ENCODE data around the gene PODXL2. TPM values are rescaled to one million over a fixed set of nuclear protein-coding genes. Genes with fewer than 3 reads are reported as not detected.

Gene PODXL2
- total RNA-seq, 1 donor from 2014 or later, result 182 TPM

DNA sequence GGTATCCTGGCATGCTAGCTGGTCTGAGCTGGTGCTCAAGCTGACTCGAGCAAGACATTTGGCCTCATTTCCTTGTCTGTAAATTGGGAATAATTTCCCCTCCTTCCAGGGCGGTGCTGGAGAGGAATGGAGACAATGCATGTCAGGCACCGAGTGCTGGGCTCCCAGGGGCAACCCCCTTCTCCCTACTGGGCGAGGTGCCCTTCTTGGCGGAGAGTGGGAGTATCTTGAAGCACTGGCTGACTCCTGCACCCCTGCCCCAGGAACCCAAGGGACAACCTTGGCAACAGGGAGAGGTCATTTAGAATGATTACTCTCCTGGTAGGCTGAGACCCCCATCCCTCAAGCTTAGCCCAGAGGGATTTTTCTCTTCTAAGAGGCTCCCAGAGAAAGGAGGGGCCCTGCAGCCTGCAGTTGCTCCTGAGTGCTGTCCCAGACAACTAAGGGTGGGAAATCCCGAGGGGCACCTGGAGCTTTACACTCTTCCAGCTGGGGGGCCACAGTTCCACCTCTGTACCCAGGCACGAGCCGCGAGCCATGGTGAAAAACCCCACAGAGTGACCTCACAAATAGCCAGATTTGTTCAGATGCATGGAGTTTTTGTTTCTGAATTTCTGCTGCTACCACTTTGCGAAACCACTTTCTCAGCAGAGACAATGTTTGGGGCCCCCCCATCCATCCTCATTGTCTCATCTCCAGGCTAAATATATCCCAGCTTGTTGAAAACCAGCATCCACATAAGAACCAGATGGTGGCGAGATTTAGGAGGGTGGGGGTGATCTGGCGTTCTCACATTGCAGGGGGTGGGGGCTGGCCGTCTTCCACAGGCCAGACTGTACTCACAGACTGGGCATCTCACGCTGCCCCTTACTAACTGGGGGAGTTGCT is 88.6 kb downstream of the PODXL2 start:
- DNase-seq (ENCODE audit: low spot score in 2 of 2), result no peak
- FAIRE-seq, result no peak

DNA sequence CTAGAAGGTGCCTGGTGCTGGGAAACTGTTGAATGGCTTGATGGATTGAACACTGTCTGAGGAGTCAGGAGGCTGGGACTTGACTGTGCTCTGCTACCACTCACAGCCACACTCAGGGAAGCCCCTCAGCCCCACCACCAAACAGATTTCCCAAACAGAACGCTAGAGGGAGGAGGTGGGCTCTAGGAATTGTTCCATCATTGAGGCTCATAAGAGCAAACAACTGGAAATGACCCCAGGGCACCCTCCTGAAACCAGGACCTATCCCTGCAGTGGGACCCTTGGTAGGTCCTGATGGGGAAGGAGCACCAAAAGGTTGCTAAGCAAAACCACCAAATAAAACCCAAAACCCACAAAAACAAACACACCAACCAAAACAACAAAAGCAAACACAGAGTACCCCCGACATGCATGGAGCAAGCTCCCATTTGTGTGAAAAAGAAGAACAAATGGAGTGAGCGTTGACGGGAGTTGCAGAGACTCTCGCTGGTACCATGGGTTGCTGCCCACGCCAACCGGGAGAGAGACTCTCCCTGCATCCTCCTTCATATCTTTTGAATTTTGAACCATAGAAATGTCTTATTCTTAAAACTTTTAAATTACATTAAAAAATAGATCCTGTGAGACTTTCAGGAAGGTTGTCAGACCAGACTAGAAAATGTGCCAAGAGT is 89.4 kb downstream of the PODXL2 start:
- FAIRE-seq (no peak), DNase-seq (ENCODE audit: low spot score in 2 of 2) (no peak)

DNA sequence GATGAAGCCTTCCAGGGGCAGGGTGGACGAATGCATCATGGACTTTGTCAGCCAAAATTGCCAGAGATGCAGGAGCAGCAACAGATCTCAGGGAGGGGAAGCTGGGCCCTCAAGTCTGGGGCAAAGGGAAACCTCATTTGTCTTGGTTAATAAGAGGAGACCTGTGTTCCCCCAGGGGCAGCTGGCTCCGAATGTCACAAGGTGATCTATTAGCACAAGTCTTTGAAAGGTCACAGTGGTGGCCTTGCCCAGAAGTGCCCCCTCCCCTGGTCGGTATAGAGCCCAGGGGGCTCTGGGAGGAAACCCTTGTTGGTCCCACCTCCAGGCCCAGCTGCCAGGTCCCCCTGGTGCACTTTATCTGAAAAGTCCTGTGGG is 89.9 kb downstream of the PODXL2 start:
- DNase-seq (ENCODE audit: low spot score in 2 of 2) (no peak), FAIRE-seq (no peak)

DNA sequence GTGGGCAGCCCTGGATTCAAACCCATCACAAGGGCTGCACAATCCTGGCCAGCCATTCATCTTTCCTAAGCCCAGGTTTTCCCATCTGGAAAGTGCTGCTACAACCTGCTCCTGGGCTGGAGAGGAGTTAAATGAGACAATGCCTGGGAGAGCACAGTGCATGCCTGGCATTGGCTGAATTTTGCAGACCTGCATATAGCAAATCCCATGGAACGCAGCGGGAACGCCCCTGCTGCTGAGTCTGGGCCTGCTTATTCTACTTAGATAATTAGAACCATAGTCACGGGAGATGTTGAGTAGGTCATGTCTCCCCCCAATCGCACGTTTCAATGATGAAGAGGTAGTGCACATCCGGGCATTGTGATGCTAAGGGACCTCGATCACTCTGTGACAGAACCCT is 90.4 kb downstream of the PODXL2 start:
- FAIRE-seq, result no peak
- no peak for DNase-seq (ENCODE audit: low spot score in 2 of 2)

DNA sequence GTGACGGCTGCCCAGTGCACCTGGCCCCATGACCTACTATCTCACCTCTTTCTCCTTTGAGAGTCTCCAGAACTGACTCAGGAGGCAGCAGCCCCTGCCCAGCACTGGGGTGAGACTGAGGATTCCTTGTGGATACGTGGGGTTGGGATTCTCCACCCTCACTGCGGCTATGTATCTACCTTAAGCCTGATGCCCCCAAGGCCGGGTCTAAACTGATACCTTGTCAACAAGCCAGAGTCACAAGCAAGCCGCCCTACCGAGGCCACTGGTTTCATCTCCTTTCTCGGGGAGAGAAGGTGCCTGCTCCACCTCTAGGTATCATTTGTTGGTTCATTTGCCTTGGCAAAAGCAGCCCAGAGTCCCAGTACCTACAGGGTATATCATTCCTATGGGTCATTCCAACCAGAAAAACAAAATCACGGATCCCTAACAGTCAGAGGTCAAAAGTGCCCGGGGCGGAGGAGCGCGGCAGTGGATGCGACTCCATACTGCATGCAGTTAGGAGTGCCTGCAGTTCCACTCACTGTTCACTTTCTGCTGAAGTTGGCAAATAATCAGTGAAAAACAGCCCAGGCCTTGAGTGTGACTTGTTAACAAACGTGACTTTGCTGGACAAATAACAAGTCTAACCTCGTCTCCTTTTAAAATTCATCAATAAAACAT is 91.3 kb downstream of the PODXL2 start:
- DNase-seq (ENCODE audit: low spot score in 2 of 2), result no peak
- no peak for FAIRE-seq

DNA sequence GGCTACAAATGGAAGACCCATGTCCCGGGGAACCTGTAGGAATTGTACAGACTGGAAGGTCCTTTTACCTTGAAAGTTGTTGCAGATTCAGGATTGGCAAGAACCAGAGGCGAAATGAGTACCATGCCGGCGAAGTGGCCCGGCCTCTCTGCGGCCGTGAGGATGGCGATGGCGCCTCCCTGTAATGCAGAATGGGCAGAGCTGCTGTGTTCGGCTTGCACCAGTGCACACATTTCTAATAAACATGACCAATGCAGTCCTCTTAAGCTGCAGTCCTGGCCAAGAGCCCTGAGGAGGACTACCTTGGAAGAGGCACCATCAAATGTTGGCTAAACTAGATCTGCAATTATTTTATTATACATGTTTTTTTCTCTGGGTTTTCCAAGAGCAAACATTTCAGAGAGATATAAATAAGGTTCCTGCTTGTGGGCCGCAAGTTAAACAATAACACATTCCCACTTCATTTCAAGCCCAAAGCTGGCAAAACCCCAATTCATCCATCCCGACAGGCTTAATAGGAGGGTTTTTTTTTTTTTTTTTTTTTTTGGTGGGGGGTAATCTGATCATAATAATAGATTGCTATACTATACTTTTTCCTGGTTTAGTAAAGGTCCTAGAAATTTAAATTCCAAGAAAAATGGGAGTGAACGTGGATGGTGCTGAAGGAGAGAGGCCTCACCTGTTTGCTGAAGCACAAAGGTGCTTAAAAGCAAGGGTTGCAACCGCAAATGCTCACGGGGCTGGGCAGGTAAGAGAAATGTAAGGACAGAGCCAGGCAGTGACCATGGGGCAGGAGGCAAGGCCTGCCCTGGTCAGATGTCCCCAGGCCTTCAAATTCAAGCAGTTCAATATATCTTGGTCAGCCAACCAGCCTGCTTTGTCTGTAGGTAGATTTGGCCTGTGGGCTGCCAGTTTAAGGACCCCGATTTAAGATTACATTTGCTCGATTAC is 92.3 kb downstream of the PODXL2 start:
- DNase-seq (ENCODE audit: low spot score in 2 of 2), result no peak
- FAIRE-seq, result no peak

DNA sequence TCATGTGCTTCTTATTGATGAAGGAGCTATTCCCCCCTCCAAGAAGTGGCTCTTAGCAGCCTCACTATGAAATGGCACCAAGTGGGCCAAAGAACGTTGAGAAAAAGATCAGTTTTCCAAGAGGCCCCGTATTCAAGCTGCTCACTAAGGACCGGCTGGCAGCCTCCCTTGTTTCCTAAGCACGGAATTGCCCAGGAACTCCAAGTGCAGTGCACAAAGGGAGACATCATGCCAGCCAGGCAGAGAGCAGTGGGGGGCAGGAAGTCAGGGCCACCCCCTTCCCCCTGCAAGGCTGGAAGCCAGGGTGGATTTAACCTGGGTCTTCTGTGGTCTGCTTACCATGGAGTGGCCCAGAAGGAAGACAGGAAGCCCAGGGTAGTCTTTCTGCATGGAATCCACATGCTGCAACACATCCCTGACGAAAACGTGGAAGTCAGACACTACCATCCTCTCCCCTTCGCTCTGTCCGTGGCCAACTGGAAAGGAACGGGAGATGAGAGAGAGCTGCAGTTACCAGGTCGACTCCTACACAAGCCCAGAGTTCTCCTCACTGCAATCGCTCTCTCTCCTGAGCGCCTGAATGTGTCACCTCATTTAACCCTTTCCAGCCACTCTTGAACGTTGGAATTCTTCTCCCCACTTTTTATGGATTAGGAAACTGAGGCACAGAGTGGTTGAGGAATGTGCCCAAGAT is 93.3 kb downstream of the PODXL2 start:
- DNase-seq (ENCODE audit: low spot score in 2 of 2), result no peak

More for the DNA sequence above, 93.3 kb downstream of the PODXL2 start:
- FAIRE-seq, result no peak

Small RNAs within 50 kb of the gene (small RNA-seq; reads per million reads assigned to genes)
- 0.23 reads per million for gene MIR7976

Other genes starting within 250 kb of the PODXL2 start
- gene TPRA1, start 38.5 kb upstream of the PODXL2 start, total RNA-seq, result 17.1 TPM
- 17.1 TPM for gene MCM2, start 30.8 kb upstream of the PODXL2 start, total RNA-seq
- 6.5 TPM for gene ABTB1, start 43.8 kb downstream of the PODXL2 start, total RNA-seq
- gene MGLL, start 193.3 kb downstream of the PODXL2 start, total RNA-seq, result 31.4 TPM

All from frontal cortex (tissue), 4 donors.